HG03108 (cell line): ENCODE results near the gene TRANK1.
A peak's percentile ranks its signal among the peaks of the same experiment; 100 is the strongest.
"Not testable (repeated sequence)": the region's sequence is repeated elsewhere in the genome, so short reads cannot be mapped to it uniquely, and the experiment has no call there.

Experiments
- ATAC-seq: cut with Tn5 transposase; IDR thresholded peaks from one replicate; pipeline ENCODE4 v1.9.1; 2021; ENCODE audit warnings: moderate library complexity; ENCODE audit not compliant: unreplicated experiment

TRANK1 gene

DNA sequence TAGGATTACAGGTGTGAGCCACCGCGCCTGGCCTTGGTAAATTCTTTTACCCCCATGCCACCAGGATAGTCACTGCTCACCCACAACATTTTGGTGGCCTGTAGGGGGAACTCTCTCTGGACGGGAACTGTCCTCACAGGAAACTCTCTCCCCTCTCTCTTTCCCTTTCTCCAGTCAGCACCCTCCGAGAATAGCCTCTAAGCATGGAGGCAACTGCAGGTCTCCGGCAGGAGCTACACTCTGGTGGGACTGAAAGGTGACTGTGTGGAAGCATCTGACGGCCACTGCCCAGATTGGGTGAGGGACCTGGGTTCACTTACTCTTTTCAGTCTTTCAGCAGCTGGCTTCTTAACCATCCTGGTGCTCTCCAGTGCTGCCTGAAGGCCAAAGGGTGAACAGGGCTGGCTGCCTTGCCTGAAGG lies 21.3 kb downstream of the TRANK1 start:
- ATAC-seq: no peak

GRCh38 chr3:36920884-36921567 lies 23.8 kb downstream of the TRANK1 start:
- ATAC-seq: no peak

DNA sequence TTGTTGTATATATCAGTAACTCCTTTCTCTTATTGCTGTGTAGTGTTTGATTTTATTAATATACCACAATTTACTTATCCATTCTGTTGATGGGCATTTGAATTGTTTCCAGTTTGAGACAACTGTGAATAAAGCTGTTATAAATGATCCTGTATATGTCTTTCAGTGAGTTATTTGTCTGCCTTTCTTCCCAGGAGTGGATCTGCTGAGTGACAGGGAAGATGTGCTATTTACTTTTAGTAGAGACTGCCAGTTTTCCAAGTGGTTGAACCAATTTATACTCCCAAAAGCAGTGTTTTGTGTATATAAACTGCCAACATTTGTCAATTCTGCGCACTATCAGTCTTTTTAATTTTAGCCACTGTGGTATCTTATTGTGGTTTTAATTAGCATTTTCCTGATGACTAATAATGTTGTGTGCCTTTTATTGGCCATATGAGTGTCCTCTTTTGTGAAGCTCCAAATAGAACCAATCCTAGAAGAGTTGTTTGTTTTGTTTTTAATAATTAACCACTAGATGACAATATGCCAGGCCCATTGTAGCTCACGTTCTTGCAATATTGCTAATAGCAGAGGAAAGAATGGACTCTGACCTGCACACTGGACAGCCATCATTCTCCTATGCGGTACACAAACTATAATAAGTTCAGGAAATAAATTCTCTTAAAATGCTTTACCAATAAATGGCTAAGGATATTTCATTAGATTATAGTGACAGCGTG lies 25.3 kb downstream of the TRANK1 start:
- no peak for ATAC-seq

DNA sequence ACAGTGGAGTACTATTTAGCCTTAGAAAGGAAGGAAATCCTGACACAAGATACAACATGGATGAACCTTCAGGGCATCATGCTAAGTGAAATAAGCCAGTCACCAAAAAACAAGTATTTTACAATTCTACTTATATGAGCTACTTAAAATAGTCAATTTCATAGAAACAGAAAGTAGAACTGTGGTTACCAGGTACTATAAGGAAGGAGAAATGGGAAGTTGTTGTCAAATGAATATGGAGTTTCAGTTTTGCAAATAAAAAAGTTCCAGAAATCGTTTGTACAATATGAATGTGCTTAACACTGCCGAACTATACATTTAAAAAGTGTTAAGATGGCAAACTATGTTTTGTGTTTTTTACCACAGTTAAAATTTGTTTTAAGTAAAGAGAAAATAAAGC lies 26.8 kb downstream of the TRANK1 start:
- ATAC-seq: peak; percentile 88

GRCh38 chr3:36911990-36912804 lies 32.7 kb downstream of the TRANK1 start:
- ATAC-seq: peak; percentile 94

DNA sequence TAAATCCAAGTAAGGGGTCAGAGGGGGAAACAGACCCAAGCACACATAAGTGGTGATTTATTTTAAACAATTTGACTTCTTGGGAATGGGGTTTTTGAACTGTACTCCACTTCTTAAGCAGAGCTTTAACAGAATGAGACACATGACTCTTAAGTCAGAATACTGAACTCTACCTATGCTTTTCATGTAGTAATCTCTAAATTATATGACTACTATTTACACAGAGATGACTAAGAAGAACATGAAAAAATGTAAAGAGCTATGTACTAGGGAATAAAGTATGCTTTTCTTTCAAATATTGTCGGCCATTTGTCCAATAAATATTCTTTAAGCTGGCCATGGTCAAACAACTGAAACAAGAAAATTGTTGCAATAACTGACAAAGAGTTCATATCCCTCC lies 35.2 kb downstream of the TRANK1 start:
- no peak for ATAC-seq

DNA sequence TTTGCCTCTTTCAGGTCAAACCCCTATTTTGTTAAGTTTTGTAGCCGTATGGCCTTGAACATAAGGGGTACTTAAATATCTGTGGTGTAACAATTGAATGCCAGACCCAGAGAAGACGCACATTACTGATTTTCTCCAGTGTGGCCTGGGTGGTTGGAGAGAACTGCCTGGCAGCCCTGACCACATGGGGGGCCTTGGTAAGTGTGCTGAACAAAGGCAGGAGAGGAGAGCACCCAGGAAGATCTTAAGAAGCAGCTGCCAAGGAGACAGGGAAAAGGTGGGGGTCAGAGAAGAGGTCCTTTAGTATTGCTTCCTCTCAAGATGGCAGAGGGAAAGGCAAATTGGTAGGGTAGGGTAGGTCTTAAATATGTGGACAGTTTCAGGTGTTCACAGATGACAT lies 35.7 kb downstream of the TRANK1 start:
- ATAC-seq: no peak

GRCh38 chr3:36908647-36909180 lies 36.1 kb downstream of the TRANK1 start:
- ATAC-seq: no peak

DNA sequence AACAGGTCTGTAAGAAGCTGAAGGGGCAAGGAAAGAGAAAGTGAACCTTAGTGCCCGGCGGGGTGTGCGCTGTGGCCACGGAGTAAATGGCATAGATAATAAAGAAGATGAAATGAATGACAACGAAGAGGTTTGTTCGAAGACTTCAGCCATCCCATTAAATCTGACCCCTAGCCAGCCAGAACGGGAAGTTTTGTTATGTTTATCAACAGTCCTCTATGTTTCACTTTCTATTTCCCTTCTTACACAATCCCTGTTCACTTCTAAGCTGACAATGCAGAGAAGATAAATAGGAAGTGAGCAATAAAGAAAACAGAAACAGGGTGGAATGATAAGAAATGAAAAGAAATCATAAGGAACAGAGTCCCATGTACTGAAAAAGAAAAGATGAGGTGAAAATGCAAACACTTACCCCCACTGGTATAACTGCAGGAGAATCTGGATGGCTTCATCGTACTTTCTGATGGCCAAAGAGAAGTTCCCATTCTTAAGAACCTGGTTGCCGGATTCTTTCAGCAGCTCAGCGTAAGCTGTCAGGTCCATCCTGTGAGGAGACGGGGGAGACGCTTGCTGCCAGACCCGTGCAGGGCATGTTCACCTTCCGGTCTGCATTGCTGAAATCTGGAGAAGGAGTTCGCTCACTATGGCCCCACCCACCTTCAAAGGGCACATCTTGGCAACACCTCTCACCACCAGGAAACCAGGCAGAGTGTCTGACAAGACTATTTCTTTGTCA lies 36.8 kb downstream of the TRANK1 start:
- ATAC-seq: peak; percentile 27

DNA sequence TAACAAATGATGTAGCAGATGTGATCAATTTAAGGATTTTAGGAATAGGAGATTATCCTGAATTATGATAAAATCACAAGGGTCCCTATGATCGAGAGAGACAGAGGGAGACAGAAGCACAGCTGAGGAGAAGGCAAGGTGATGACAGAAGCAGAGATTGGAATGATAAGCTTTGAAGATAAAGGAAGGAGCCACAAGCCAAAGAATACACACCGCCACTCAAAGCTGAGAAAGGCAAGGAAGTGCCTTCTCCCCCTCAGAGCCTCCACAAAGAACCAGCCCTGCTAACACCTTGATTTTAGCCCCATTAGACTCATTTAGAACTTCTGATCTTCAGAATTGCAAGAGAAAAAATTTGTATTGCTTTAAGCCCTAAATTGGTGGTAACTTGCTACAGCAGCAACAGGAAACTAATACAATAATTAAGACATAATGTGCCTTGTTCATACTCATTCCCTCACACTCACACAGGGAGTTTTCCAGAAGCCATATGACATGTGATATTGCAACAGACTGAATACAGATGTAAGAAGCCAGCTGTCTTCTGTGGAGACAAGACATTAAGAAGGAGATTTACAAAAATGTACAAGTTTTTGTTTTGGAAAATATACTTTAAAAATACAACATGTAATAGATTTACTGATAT lies 38.2 kb downstream of the TRANK1 start:
- ATAC-seq: no peak

DNA sequence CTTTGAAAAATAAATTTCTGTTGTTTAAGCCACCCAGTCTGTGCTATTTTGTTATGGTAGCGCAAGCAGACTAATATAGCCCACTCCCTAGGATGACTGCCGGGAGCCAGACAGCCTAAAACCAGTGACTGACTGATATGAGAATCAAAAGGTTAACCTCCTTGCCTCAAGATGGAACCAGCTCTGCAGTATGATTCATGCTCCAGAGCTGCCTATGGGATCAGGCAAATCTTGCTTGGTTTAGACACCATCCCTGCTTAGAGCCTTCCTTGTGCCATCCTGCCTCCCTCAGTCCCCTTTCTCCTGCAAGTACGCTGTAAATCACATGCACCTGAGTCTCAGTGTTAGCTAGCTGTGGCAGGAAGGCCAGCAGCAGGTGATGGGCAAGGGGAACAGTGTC lies 39.3 kb downstream of the TRANK1 start:
- ATAC-seq: no peak

- ATAC-seq: no peak
Observed at GRCh38 chr3:36904641-36905040, 40.2 kb downstream of the TRANK1 start.

GRCh38 chr3:36904065-36904464 lies 40.8 kb downstream of the TRANK1 start:
- ATAC-seq: not testable (repeated sequence)

- ATAC-seq: no peak
Observed at GRCh38 chr3:36903119-36903882, 41.6 kb downstream of the TRANK1 start.

DNA sequence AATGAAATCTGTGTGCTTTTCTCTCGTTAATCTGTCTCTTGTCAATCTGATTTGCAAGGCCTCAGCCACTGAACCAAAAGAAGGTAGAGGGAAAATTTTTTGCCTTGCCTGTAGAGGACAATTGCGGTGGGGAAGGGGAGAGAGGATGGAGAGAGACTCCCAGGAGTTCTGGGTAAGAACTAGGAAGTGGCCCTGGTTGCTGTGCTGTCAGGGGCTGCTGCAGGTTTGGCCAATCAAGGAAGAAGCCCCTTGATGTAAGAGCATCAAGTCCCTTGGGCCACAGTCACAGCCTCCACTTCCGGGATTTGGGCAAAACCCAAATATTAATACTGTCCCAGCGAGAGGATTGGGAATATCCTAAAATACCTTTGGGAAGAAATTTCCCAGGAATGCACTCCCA lies 43.3 kb downstream of the TRANK1 start:
- ATAC-seq: no peak

- ATAC-seq: no peak
Observed at GRCh38 chr3:36900474-36901443, 44.1 kb downstream of the TRANK1 start.

GRCh38 chr3:36895496-36896409 lies 49.1 kb downstream of the TRANK1 start:
- no peak for ATAC-seq
